Measurements from ENCODE around the gene RAX2.

DNA sequence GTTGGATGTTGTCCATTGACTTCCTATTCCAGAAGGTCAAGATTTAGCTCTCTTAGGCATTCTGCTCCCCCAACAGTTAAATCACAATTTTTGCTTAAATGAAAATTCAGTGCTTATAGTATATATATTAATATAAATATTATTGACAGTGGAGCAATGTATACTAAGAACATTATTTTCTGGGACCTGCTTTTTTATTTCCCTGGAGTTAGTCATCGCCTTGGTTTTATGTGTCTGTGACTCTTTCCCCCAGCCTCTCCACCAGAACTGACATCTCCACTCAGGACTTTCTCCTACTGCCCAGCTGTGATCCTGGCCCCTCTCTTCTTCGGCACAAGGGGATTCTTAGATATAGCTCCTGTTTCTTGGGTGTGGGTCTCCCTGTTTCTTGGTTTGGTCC, 24.3 kb upstream of the RAX2 start:
- TF ChIP-seq EZH2 (IDR thresholded peaks at IDR 0.05; ENCODE audit: insufficient read depth, poor library complexity, severe bottlenecking) (no peak), EZH2phosphoT487 (IDR thresholded peaks at IDR 0.05; ENCODE audit: insufficient read depth, low read depth) (no peak)
